HG03520 (cell line): Measurements from ENCODE around the gene MYO7B.
"Not testable (repeated sequence)": the region's sequence is repeated elsewhere in the genome, so short reads cannot be mapped to it uniquely, and the experiment has no call there.

Source experiments
- ATAC-seq: cut with Tn5 transposase; IDR thresholded peaks from one replicate; pipeline ENCODE4 v1.9.1; 2021; ENCODE audit warnings: mild to moderate bottlenecking, moderate library complexity; ENCODE audit not compliant: unreplicated experiment

The MYO7B gene

GRCh38 chr2:127572352-127572751 is 36.9 kb downstream of the MYO7B start:
- not testable (repeated sequence) for ATAC-seq

DNA sequence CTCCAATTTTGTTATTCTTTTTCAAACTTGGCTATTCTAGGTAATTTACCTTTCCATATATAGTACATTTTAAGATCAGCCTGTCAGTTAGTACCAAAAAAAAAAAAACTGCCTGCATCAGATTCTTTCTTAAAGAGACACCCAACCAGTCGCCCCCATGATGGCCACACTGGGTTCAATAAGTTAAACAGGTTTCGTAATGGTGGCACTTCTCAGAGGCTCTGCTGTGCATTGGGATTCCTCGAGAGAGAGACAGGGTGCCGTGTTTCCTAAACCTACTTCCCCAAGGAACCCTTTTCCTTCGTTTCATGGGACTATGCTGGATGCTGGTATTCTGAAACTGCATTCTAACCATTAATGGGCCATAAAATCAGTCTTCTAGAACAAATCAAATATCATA is 37.4 kb downstream of the MYO7B start:
- ATAC-seq, result no peak

GRCh38 chr2:127573298-127573697 is 37.8 kb downstream of the MYO7B start:
- ATAC-seq, result no peak

GRCh38 chr2:127573771-127574170 is 38.3 kb downstream of the MYO7B start:
- ATAC-seq, result no peak

DNA sequence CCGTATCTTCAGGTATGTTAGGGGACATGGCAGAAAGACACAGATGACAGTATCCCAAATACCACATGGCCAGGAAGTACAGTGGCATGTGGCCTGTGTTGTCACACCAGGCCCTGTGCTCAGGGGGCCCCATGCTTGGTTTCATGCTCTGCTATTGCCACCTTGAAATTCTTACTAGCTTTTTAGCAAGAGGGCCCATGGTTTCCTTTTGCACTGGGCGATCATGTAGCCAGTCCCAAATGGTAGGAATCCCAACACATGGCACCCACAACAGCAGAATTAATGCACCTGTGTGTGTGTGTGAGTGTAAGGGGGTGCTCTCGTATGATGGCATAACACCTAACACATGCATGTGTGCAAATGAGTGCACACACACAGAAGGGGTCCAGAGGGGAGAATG is 39.2 kb downstream of the MYO7B start:
- ATAC-seq, result no peak

DNA sequence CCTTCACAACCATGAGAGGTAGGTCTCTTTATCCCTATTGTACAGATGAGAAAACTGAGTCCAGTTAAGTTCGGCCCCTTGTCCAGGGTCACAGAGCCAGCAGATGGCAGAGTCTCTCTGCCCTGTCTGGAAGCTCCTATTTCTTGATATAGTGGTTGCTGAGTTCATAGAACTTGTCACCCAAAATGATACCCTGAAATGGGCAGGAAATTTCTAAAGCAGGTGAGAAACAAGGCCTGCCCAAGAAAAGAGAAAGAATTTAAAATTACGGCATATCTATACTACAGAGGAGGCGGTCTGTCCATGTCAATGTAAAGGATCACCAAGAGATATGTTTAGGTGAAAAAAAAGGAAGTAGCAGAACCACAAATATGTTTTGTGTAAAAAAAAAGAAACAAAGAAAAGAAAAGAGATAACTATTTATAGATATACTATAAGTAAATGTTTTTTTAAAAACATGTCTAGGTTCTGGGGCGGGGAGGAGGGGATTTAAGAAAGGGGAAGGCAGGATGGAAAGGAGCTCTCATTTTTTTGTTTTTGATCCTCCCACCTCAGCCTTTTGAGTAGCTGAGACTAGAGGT is 39.8 kb downstream of the MYO7B start:
- no peak for ATAC-seq

DNA sequence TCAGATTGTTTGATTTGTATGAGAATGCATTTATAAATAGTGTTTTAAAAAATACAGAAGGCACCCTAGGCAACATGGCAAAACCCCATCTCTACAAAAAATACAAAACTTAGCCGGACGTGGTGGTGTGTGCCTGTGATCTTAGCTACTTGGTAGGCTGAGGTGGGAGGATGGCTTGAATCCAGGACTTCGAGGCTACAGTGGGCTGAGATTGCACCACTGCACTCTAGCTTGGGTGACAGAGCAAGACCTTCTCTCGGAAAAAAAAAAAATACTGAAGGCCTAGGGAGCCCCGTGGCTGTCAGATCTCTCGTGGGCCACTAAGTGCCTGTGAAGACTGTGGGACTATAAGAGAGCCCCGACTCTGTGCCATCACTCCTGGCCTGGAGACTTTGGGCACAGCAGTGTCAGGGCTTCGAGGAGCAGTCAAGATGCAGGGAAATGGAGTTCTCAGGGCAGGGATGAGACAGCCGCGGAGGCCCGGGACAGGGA is 40.5 kb downstream of the MYO7B start:
- ATAC-seq, result no peak

DNA sequence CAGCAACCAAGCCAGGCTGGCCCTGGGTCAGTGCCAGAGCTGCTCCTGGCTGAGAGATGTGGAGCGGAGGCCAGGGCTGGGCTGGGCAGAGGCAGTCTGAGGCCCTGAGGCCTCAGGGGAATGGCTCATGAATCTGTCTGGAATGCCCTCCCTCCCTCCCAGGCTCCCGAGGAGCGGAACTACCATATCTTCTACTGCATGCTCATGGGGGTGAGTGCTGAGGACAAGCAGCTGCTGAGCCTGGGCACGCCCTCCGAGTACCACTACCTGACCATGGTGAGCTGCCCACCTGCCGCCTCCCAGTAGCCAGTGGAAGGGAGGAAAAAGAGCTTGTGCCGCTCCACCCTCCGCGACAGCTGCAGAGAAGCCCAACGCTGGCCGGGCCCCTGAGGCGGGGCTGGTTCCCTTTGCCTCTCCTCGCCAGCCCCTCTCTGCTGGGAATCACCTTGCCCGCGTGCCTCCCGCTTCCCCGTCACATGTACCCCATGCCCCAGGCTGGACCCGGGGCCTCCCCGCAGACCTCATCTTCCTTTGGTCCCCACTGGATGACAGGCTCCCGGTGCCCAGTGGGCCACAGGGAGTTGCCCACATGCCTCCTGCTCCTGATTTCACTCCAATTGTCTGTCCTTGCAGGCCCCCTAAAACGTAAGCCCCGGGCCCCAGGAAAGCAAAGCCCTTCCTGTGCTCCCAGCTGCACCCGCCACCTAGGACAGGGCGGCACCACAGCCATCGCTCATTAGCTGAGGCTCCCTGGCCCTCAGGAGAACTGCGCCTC is 41.1 kb downstream of the MYO7B start:
- no peak for ATAC-seq

GRCh38 chr2:127577208-127577475 is 41.7 kb downstream of the MYO7B start:
- no peak for ATAC-seq

DNA sequence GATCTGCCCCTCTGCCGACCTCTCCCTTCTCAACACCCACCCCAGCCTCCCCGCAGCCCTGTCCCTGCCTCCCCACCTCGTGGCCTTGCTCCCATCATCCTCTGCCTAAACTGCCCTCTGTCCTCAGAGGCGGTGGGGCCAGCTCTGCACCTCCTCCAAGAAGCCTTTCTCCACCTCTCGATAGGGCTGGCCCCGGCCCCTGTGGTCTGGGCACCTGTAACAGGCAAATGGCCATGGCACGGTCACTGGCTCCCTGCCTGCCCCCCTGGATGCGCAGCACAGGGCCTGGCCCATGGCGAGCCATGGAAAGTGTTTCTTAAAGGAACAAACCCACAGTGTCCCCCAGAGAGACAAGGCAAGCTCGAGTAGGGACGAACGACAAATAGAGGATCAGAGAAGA is 42.0 kb downstream of the MYO7B start:
- no peak for ATAC-seq

DNA sequence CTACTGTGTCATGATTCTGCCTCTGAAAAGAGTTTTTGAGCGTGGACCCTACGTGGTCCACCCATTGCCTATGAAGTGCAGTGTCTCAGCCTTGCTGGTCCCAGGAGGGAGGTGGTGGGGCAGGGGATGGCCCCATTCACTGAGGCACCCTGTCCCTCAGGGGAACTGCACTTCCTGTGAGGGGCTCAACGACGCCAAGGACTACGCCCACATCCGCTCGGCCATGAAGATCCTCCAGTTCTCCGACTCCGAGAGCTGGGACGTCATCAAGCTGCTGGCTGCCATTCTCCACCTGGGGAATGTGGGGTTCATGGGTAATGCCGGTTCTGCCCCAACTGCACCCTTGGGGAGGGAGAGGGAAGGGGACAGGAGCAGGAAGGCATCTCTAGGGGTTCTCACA is 42.5 kb downstream of the MYO7B start:
- ATAC-seq, result no peak

- no peak for ATAC-seq
Observed at GRCh38 chr2:127578411-127578810, 42.9 kb downstream of the MYO7B start.

- no peak for ATAC-seq
Observed at GRCh38 chr2:127579231-127579630, 43.7 kb downstream of the MYO7B start.

GRCh38 chr2:127580167-127581049 is 44.9 kb downstream of the MYO7B start:
- no peak for ATAC-seq

GRCh38 chr2:127581050-127581345 is 45.5 kb downstream of the MYO7B start:
- no peak for ATAC-seq

DNA sequence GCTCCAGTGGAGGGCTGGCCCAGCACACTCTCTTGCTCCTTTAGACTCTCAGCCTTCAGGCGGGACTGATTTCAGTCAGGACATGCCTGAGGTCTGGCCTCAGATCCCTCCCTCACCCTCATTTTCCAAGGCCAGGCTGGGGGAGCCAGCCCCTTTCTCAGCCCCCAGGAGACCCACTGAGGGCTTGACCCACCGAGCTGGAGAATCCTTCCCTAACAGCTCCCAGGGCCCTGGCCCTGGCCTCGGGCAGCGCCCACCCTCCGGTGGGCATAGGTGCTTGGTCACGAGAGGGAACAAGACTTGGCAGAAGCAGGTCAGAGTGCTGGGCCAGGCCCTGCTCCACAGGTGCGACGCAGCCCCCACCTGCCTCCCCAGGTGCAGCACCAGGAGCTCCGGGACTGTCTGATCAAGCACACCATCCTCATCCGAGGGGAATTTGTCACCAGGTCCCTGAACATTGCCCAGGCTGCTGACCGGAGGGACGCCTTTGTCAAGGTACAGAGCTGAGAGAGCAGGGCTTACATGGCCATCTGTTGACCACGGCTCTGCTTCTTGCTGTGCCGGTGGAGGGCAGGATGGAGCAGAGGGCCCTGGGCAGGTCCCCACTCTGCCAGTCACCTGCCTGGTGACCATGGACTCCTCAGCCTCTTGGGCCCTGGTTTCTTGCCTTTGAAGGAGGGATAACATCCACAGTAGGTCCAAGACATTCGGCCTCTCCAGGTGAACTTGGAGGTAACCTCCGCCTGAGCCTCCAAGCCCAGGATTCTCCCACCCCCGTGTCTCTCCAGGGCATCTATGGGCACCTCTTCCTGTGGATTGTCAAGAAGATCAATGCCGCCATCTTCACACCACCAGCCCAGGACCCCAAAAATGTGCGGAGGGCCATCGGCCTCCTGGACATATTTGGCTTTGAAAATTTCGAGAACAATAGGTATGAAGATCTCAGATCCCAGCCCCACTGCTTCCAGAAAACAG is 46.3 kb downstream of the MYO7B start:
- no peak for ATAC-seq

DNA sequence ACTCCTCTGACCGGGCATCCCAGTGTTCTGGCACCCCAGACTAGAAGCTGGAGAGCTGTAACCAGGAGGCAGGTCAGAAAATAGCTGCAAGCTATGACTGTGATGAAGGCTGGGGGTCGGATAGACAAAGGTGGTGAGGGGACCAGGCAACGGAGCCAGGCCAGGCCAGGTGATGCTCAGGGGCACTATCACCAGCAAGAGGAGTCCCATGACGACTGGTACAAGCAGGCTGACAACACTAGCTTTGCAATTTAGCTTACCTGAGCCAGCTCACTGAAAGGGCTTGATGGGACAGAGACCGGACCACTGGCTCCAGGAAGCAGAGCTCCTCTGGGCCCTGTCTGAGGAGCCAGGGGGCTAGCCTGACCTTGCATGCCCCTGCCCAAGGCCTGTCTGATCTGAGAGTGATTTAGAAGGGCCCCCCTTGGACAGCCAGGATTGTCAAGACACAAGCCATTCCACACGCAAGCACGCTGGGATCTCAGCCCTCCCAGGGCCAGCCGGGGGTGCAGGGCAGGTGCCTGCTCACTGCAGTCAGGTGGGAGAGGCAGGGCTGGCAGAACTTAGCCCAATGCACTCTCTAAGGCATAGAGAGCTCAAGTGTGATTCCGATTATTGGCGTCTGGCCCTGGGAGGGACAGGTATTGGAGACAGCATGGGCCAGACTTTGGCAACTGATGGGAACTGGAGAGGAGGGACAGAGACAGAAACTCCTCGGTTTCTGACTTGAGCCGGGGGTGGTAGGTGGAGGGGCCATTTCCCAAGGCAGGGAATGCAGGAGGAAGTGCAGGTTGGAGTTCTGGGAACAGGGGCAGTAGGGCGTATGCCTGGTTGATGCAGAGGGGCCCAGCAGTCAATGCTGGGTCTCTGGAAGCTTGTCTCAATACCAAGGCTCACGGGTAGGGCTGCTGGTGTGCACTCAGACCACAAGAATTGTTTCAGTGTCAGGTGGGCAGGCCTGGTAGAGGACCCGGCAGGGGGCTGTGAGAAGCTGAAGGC is 47.7 kb downstream of the MYO7B start:
- no peak for ATAC-seq

GRCh38 chr2:127584047-127584446 is 48.6 kb downstream of the MYO7B start:
- no peak for ATAC-seq

GRCh38 chr2:127584516-127585033 is 49.1 kb downstream of the MYO7B start:
- no peak for ATAC-seq
